Neuronal stem cell (in vitro differentiated cells): ENCODE data around the gene ISG20.
A peak's percentile ranks its signal among the peaks of the same experiment; 100 is the strongest.

Experiments
- DNase-seq: peaks from one replicate; pipeline ENCODE4 v3.0.0-alpha.2; 2013; ENCODE audit warnings: low spot score
- H2AFZ ChIP-seq: one replicate; pipeline ENCODE4 v1.6.1; 2013; ENCODE audit warnings: mild to moderate bottlenecking, low read length, inconsistent platforms
- H2AK5ac ChIP-seq: 2 replicates; pipeline ENCODE4 v1.6.1; 2013; ENCODE audit warnings: low read depth, mild to moderate bottlenecking, inconsistent platforms, low read length, moderate library complexity, mixed read lengths
- H2BK120ac ChIP-seq: 2 replicates; pipeline ENCODE4 v1.6.1; 2013; ENCODE audit warnings: low read depth, mild to moderate bottlenecking, inconsistent platforms, low read length, moderate library complexity, mixed read lengths
- H2BK12ac ChIP-seq: one replicate; pipeline ENCODE4 v1.6.1; 2013; ENCODE audit warnings: low read length, inconsistent platforms
- H2BK15ac ChIP-seq: 2 replicates; pipeline ENCODE4 v1.6.1; 2013; ENCODE audit warnings: mild to moderate bottlenecking, low read length, inconsistent platforms, mixed read lengths
- H2BK5ac ChIP-seq: one replicate; pipeline ENCODE4 v1.6.1; 2013; ENCODE audit warnings: inconsistent platforms, mild to moderate bottlenecking, low read length, moderate library complexity
- H3K14ac ChIP-seq: one replicate; pipeline ENCODE4 v1.6.1; 2013; ENCODE audit warnings: low read length, inconsistent platforms
- H3K18ac ChIP-seq: 2 replicates; pipeline ENCODE4 v1.6.1; 2013; ENCODE audit warnings: low read length, inconsistent platforms
- H3K23ac ChIP-seq: 2 replicates; pipeline ENCODE4 v1.6.1; 2013; ENCODE audit warnings: low read depth, mild to moderate bottlenecking, mixed read lengths, low read length, inconsistent platforms; ENCODE audit not compliant: poor library complexity
- H3K27ac ChIP-seq: replicated peaks from 3 replicates; pipeline ENCODE4 v1.5.1; 2013; ENCODE audit warnings: low read length, inconsistent platforms
- H3K27me3 ChIP-seq, 3 experiments: 2 replicates each; pipeline ENCODE4 v1.6.1; 2013; ENCODE audit warnings: low read length in 3 of 3, mild to moderate bottlenecking in 2 of 3, inconsistent platforms in 1 of 3, low read depth in 1 of 3, mixed read lengths in 1 of 3, moderate library complexity in 1 of 3; ENCODE audit not compliant: control insufficient read depth in 3 of 3, insufficient read depth in 3 of 3
- H3K36me3 ChIP-seq, 2 donors: replicated peaks in 1 of 2; 2 replicates each; pipeline ENCODE4 v1.6.1; 2013; ENCODE audit warnings: low read length in 2 of 2; ENCODE audit not compliant: control insufficient read depth in 2 of 2, insufficient read depth in 2 of 2
- H3K4ac ChIP-seq: 2 replicates; pipeline ENCODE4 v1.6.1; 2013; ENCODE audit warnings: inconsistent platforms, mild to moderate bottlenecking, low read length, moderate library complexity
- H3K4me1 ChIP-seq, 2 donors: 1 replicate in 1 of 2; 2 replicates in 1 of 2; pipeline ENCODE4 v1.6.1; 2013; ENCODE audit warnings: low read length in 2 of 2, low read depth in 1 of 2; ENCODE audit not compliant: control insufficient read depth in 2 of 2, insufficient read depth in 1 of 2
- H3K4me2 ChIP-seq: one replicate; pipeline ENCODE4 v1.6.1; 2013; ENCODE audit warnings: mild to moderate bottlenecking, low read length, inconsistent platforms; ENCODE audit not compliant: insufficient read depth, poor library complexity, severe bottlenecking
- H3K4me3 ChIP-seq, 2 donors: 2 replicates each; pipeline ENCODE4 v1.5.1; 2013; ENCODE audit warnings: low read length in 2 of 2, mild to moderate bottlenecking in 2 of 2, inconsistent platforms in 1 of 2, moderate library complexity in 1 of 2
- H3K79me1 ChIP-seq: one replicate; pipeline ENCODE4 v1.6.1; 2013; ENCODE audit warnings: low read depth, mild to moderate bottlenecking, inconsistent platforms, low read length, moderate library complexity
- H3K9ac ChIP-seq: one replicate; pipeline ENCODE4 v1.6.1; 2013; ENCODE audit warnings: mild to moderate bottlenecking, low read depth, low read length, inconsistent platforms; ENCODE audit not compliant: poor library complexity
- H3K9me3 ChIP-seq, 2 donors: replicated peaks in 1 of 2; 2 replicates each; pipeline versions ENCODE3 to v1.6.1; 2013; ENCODE audit warnings: low read length in 2 of 2, mild to moderate bottlenecking in 2 of 2, inconsistent platforms in 1 of 2, low read depth in 1 of 2, mixed read lengths in 1 of 2, moderate library complexity in 1 of 2; ENCODE audit not compliant: control insufficient read depth in 2 of 2, insufficient read depth in 1 of 2
- H4K8ac ChIP-seq: one replicate; pipeline ENCODE4 v1.6.1; 2013; ENCODE audit warnings: low read depth, mild to moderate bottlenecking, inconsistent platforms, low read length, moderate library complexity
- H4K91ac ChIP-seq: one replicate; pipeline ENCODE4 v1.6.1; 2013; ENCODE audit warnings: low read length, low read depth, mild to moderate bottlenecking, inconsistent platforms; ENCODE audit not compliant: poor library complexity
- WGBS, 2 donors: extraction: QIAGEN DNeasy Blood & Tissue Kit; methylation state at CpG; one replicate each; pipeline ENCODE4 v1.1.7; 2013; ENCODE audit warnings: missing lambda C conversion rate in 2 of 2, mixed read lengths in 1 of 2; ENCODE audit not compliant: insufficient read length in 2 of 2, insufficient replicate concordance in 1 of 2; ENCODE audit errors: extremely low coverage in 2 of 2; 5-methylcytosine and 5-hydroxymethylcytosine counted together

Gene ISG20

GRCh38 chr15:88634449-88634848 is 4.4 kb upstream of the ISG20 start:
- DNase-seq, result no peak
- no peak overlapping the region for H2BK15ac ChIP-seq
- H3K9me3 ChIP-seq, result no peaks in the 10 kb centered on the region
- H3K4me1 ChIP-seq, result peaks cover 0 to 11% of the 10 kb centered on the region in 2 donors
- peaks cover 10% of the 10 kb centered on the region for H3K79me1 ChIP-seq
- no peak overlapping the region for H2BK5ac ChIP-seq
- H3K4ac ChIP-seq, result no peak overlapping the region
- no peak overlapping the region for H2BK12ac ChIP-seq
- H3K27ac ChIP-seq, result no peak overlapping the region
- no peak overlapping the region for H3K23ac ChIP-seq
- H3K27me3 ChIP-seq, result no peaks in the 10 kb centered on the region
- no CpG with 5 or more reads among the region's 2 CpGs for WGBS, 2 donors
- no peak overlapping the region for H3K14ac ChIP-seq
- H2BK120ac ChIP-seq, result no peak overlapping the region
- H4K8ac ChIP-seq, result no peak overlapping the region
- no peak overlapping the region for H2AFZ ChIP-seq
- H4K91ac ChIP-seq, result no peak overlapping the region
- H3K4me3 ChIP-seq, result no peak overlapping the region
- H3K36me3 ChIP-seq, result peaks cover 34 to 64% of the 10 kb centered on the region in 2 donors
- no peak overlapping the region for H3K4me2 ChIP-seq
- H3K9ac ChIP-seq, result no peak overlapping the region
- H3K18ac ChIP-seq, result no peak overlapping the region
- no peak overlapping the region for H2AK5ac ChIP-seq

DNA sequence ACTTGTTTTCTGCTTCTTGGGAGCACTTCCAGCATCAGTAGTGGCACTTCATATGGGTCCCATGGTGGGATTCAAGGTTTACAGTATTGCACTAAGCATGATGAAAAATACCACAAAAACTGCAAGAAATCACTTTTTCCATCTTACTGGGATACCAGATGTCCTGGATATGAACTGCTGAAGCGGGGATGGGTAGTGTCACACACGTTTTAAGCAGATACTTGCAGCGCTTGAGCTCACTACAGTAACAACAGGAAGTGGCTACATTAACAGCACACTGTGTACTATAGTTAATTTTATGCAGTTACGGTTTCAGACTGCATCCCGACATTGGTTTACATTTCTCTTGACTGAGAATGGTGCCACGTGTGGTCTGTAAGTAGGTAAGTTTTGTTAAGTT is 3.5 kb upstream of the ISG20 start:
- Histone ChIP-seq H3K4ac (no peak overlapping the region), H3K9me3 (no peaks in the 10 kb centered on the region), H3K4me1 (peaks cover 0 to 14% of the 10 kb centered on the region in 2 donors), H3K14ac (no peak overlapping the region), H3K27ac (no peak overlapping the region), H3K23ac (no peak overlapping the region), H2BK120ac (no peak overlapping the region), H2BK5ac (no peak overlapping the region), H2AFZ (no peak overlapping the region), H3K27me3 (no peaks in the 10 kb centered on the region), H4K8ac (no peak overlapping the region), H3K79me1 (peaks cover 8% of the 10 kb centered on the region), H3K9ac (no peak overlapping the region), H2BK12ac (no peak overlapping the region), H4K91ac (no peak overlapping the region), H3K36me3 (peaks cover 25 to 56% of the 10 kb centered on the region in 2 donors), H2AK5ac (no peak overlapping the region), H3K4me2 (no peak overlapping the region), H3K4me3 (no peak overlapping the region), H2BK15ac (no peak overlapping the region), H3K18ac (no peak overlapping the region)
- no peak for DNase-seq
- WGBS, 2 donors, result no CpG with 5 or more reads among the region's 6 CpGs

DNA sequence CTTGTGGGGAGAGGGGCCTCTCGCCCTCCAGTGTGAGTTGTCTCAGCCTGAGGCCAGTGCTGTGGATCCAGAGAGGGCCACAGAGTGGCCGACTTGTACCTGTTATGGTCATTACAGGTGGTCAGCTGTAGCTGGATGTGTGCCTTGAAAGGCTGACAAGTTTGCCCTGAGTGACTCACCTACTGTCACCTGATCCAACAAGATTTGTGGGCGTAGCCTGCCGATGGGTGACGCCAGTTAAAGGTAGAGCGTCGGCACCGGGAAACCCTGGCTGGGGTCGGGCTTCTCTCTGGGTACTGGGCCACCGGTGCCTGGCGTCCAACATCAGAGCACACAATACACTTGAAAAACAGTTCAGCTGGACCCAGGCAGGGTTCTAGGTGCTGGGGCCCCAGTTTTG is 2.8 kb upstream of the ISG20 start:
- H3K27ac ChIP-seq, result no peak overlapping the region

DNA sequence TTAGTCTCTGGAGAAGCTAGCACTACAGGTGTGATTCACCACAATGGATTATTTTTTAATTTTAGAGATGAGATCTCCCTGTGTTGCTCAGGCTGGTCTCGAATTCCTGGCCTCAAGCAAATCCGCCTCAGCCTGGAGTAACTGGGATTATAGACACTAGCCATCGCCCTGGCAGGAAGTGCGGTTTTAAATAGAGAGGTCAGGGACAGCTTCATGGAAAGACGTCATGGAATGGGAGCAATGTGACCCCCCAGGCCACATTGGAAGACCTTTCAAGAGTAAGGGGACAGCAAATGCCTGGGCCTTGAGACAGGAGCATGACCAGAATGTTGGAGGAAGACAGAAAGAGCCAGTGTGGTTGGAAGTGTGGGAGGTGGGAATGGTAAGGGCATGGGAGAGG is 2.2 kb upstream of the ISG20 start:
- no peak overlapping the region for H3K23ac ChIP-seq
- no peak overlapping the region for H4K91ac ChIP-seq
- H2AK5ac ChIP-seq, result no peak overlapping the region
- no peak overlapping the region for H3K27ac ChIP-seq
- no peak overlapping the region for H4K8ac ChIP-seq
- H3K9me3 ChIP-seq, result no peaks in the 10 kb centered on the region
- H2BK120ac ChIP-seq, result no peak overlapping the region
- H3K79me1 ChIP-seq, result peaks cover 1% of the 10 kb centered on the region
- H3K4me3 ChIP-seq, result no peak overlapping the region
- no peak overlapping the region for H3K4ac ChIP-seq
- H3K9ac ChIP-seq, result no peak overlapping the region
- H2BK5ac ChIP-seq, result no peak overlapping the region
- H3K4me2 ChIP-seq, result no peak overlapping the region
- no peak overlapping the region for H3K14ac ChIP-seq
- H3K36me3 ChIP-seq, result peaks cover 12 to 42% of the 10 kb centered on the region in 2 donors
- H3K27me3 ChIP-seq, result no peaks in the 10 kb centered on the region
- H2BK12ac ChIP-seq, result no peak overlapping the region
- no peak overlapping the region for H2BK15ac ChIP-seq
- H3K4me1 ChIP-seq, result peaks cover 0 to 14% of the 10 kb centered on the region in 2 donors
- no peak overlapping the region for H2AFZ ChIP-seq
- WGBS, 2 donors, result no CpG with 5 or more reads among the region's 5 CpGs
- no peak overlapping the region for H3K18ac ChIP-seq
- DNase-seq, result no peak

More for the DNA sequence above, 2.8 kb upstream of the ISG20 start:
- H3K4me1 ChIP-seq, result peaks cover 0 to 14% of the 10 kb centered on the region in 2 donors
- no peak overlapping the region for H2AFZ ChIP-seq
- H3K79me1 ChIP-seq, result peaks cover 3% of the 10 kb centered on the region
- no peak overlapping the region for H2BK15ac ChIP-seq
- DNase-seq, result no peak
- no peak overlapping the region for H3K4me3 ChIP-seq
- H2BK120ac ChIP-seq, result no peak overlapping the region
- no peak overlapping the region for H2BK12ac ChIP-seq
- H4K91ac ChIP-seq, result no peak overlapping the region
- no CpG with 5 or more reads among the region's 11 CpGs for WGBS, 2 donors
- no peak overlapping the region for H2AK5ac ChIP-seq
- no peak overlapping the region for H3K23ac ChIP-seq
- H3K9me3 ChIP-seq, result no peaks in the 10 kb centered on the region
- H3K14ac ChIP-seq, result no peak overlapping the region
- no peak overlapping the region for H4K8ac ChIP-seq
- no peaks in the 10 kb centered on the region for H3K27me3 ChIP-seq
- H2BK5ac ChIP-seq, result no peak overlapping the region
- no peak overlapping the region for H3K4ac ChIP-seq
- peak overlapping the region; percentile 60 for H3K18ac ChIP-seq
- no peak overlapping the region for H3K4me2 ChIP-seq
- H3K9ac ChIP-seq, result no peak overlapping the region
- H3K36me3 ChIP-seq, result peaks cover 18 to 48% of the 10 kb centered on the region in 2 donors
